ENCODE data around the gene CRISPLD2.
A peak's percentile ranks its signal among the peaks of the same experiment; 100 is the strongest.
"Not testable (repeated sequence)": the region's sequence is repeated elsewhere in the genome, so short reads cannot be mapped to it uniquely, and the experiment has no call there.

CRISPLD2 gene

GRCh38 chr16:84933774-84934631 is 114.2 kb downstream of the CRISPLD2 start:
- no peak for DNase-seq

DNA sequence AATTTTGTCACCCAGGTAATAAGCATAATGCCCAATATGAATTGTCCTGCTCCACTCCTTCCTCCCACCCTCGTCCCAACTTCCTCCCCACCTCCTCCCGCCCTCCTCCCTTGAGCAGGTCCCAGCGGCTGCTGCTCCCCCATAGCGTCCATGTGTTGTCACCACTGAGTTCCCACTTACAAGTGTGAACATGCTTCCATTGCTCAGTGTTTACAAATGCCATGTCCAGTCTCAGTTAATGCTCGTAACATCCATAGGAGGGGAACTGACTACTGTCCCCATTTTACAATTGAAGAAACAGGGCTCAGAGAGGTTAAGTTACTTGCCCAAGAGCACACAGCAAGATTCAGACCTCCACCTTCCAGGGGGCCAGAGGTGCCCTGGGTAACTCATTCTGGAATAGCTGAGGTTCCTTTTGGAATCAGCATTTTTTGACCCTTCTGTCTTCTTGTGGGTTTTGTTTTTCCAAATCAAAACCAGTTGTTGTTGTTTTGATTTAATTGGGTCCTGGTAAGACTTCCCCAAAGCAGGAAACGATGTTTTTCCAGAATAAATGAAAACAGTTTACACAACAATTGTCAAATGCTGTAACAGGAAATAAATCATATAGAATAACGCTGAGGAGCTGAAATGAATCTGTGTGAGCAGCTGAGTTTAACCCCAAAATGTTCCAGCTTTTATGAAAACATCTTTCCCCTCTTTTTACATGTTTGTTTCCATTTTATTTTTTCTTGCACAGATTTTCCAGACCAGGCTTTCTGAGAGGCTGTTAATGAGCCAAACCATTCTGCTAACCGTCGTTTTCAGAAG is 117.6 kb downstream of the CRISPLD2 start:
- no peak for DNase-seq

DNA sequence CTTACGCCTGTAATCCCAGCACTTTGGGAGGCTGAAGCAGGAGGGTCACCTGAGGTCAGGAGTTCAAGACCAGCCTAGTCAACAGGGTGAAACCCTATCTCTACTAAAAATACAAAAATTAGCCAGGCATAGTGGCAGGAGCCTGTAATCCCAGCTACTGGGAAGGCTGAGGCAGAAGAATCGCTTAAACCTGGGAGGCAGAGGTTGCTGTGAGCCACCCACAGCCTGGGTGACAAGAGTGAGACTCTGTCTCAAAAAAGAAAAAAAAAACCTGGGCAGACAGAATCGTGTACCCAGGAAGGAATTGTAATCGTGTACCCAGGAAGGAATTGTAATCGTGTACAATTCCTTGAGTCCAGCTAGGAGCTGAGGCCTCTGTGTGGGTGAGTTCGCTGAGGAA is 118.8 kb downstream of the CRISPLD2 start:
- DNase-seq, result not testable (repeated sequence)

DNA sequence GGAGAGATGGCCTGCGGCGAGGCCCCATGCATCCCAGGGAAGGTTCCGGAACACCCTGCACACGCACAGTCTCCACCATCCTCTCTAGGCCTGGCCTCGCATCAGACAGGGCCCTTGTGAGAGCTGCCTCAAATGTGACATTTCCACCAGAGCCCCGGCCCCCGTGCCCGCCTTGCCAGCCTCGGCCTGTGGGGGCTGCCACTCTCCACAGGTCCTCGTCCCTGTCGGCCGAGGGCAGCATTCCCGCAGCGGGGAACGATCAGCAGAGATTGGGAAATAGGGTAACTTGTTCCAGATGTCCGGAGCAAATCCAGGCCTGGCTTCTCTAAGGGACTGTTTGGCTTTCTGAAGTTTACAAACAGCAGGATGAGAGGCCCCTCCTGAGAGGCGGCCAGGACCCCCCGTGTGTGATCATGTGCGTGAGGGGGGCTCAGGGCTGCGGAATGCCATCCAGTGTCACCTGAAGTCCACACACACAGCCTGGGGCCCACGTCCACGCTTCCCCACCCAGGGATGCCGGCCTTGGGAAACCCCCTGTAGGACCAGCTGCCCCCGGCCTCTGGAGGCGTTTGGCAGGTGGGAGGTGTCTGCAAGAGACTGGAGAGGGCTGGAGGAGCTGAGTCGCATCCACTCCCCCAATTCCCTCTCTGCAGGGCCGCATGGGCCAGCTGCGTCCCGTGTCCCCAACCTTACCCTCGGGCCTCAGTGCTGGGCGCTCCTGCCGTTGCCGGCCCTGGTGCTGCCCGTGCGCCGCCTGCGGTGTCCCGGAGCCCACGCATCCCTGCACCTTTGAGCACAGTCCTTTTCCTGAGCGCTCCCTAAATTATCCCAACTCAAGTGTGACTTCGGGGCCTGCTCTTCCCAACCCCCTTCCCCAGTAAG is 121.1 kb downstream of the CRISPLD2 start:
- no peak for DNase-seq

- no peak for DNase-seq
Observed at GRCh38 chr16:84941921-84942320, 122.1 kb downstream of the CRISPLD2 start.

DNA sequence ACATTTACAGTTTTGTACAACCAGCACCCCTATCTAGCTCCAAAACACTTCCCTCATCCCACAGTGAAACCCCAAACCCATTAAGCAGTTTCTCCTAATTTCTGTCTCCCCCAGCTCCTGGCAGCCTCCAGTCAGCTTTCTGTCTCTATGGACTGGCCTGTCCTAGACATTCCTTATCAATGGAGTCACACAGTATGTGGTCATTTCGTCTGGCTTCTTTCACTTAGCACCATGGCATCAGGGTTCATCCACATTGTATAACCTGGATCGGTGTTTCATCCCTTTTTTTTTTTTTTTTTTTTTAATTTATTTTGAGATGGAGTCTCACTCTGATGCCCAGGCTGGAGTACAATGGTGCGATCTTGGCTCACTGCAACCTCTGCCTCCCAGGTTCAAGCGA is 123.0 kb downstream of the CRISPLD2 start:
- no peak for DNase-seq

DNA sequence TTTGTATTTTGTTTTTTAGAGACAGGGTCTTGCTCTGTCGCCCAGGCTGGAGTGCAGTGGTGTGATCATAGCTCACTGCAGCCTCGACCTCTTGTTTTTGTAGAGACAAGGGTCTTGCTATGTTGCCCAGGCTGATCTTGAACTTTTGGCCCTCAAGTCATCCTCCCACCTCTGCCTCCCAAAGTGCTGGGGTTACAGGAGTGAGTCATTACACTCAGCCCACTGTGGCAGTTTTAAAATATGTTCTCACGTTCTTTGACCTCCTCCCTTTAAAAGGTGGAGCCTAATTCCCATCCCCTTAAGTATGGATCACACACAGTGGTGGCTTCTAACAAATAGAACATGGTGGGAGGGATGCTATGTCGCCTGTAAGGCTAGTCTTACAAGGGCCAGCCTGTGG is 123.8 kb downstream of the CRISPLD2 start:
- no peak for DNase-seq

DNA sequence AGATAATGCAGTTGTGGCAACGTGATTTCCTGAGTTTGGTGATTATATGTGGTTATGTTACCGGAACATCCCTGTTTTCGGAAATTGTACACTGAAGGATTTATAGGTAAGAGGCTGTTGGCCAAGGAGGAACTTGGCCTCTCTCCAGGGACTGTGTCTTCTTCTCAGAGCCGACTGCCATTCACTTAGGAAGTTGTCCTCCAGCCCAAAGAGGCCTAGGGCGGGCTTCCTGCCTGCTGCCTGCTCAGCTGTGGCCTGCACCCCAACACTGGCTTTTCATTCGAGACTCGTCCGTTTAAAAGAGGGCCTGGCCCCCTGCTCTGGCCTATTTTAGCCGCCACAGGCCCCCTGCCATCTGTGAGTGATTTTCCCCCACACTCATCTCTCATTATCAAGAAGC is 127.2 kb downstream of the CRISPLD2 start:
- no peak for DNase-seq

DNA sequence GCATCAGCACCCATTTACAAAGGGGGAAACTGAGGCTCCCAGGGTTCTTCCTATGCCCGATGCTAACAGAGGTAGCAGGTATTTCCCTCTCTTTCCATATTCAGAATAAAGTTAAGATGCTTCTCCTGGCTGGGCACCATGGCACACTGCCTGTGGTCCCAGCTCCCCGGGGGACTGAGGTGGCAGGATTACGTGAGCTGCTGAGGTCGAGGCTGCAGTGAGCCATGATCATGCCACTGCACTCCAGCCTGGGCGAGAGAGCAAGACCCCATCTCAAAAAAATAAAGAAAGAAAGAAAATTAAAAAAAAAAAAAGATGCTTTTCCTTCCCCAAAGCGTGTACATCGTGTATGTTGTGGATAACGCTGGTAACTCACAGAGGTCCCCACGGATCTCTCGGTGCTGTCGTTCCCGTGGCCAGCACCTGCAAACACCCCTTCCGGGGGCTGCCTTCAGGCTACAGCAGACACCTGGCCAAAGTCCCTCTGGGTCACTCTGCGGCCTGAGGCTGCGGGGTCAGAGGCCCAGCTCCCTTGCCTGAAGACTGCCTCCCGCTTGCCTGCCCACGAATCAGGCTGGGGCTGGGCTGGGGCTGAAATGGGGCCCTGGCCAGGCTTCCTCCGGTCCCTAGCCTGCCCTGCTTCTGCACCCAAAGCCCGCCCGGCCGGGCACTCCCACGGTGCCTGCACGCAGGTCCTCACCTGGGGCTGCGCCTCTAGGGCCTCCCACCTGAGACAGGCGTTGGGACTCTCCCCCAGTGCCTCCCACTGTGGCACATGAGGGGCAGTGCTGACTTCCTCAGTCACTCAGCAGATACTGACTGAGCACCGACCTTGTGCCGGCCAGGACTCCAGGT is 128.4 kb downstream of the CRISPLD2 start:
- DNase-seq, result no peak

- DNase-seq, result no peak
Observed at GRCh38 chr16:84948851-84949610, 129.2 kb downstream of the CRISPLD2 start.

DNA sequence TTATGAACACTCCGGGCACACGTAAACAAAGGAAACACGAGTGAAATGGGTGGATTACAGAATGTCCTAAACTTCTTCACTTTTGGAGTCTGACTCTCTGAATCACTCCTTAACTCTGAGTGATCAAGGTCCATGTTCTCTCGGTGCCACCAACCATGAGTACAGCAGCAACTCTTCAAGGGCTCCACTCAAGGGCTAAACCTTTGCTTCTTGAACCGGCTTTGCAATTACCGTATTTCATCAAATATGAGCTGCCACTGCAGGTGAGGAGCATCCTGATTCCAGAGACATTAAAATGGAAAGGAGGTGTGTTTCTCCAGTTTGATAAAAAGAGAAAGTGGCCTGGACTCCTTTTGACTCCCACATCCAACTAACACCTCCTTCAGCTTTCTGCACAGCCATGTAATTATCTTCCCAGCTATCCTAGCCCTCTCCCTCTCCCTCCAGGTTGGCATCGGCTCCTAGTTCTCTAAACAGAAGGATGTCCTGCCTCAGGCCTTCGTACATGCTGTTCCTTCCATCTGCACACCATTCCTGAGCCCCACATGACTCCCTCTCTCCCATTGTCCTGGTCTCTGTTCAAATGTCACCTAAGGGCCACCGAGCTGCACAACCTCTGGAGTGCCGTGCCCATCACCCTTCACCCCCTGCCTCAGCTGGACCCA is 130.1 kb downstream of the CRISPLD2 start:
- no peak for DNase-seq

GRCh38 chr16:84950906-84951305 is 131.1 kb downstream of the CRISPLD2 start:
- DNase-seq, result peak; percentile 46

DNA sequence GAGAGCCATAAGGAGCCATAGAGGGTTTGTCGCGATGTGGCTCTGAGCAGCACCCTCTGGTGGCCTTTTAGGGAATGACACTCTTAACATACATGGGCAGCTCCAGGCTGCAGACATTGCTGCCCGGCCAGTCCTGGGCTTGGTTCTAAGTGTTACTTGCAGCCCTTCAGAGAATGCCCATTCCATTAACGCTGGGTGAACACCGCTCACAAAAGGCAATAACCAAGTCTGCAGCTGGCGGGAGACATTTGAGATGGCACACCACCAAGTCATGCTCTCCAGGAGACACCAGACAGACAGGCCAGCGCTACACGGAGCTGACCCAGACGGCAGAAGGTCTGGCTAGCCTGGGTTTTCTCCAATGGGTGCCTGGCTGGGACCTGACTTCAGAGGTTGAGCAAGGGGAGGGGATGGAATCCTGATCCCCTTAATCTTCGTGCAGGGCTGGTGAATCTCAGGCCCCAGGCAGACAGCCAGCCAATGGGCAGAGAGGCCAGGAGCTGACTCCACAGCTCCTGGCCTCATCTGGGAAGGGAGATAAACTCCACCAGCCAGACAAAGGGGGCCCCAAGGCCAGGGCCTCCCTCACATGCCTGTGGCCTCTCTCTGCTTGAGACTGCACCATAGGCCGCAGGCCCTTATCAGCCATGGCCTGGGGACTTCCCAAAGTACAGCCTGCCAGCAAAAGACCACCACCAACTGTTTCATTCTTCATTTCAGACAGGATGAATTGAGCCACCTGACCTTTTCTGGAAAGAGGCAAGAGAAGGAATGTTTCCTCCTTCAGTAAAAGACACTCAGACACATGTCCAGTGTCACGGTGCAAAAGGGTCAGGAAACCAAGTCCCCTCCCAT is 132.8 kb downstream of the CRISPLD2 start:
- peak; percentile 82 for DNase-seq

DNA sequence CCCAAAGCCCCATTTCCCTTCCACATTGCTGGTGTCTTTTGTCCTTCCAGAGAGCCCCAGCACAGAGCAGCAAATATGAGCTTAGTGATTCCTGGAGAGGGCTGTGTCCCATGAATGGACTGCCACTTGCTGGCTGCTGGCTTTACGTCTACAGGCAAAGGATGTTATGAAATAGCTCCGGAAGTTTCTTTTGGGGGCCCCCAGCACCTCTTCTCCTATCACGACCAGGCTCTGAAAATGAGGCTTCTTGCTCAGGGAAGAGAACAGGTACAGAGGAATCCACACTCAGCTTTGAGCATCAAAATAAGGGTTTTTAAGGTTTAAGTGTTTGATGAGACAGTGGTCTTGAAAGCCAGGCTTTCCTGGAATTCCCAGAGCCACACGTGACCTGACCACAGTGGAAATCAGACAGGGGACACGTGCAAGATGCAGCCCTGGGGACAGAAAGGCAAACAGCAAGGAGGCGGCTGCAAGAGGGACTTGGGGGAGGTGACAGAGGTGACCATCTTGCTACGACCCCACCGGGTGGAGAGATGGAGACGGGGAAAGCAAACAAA is 133.5 kb downstream of the CRISPLD2 start:
- no peak for DNase-seq

DNA sequence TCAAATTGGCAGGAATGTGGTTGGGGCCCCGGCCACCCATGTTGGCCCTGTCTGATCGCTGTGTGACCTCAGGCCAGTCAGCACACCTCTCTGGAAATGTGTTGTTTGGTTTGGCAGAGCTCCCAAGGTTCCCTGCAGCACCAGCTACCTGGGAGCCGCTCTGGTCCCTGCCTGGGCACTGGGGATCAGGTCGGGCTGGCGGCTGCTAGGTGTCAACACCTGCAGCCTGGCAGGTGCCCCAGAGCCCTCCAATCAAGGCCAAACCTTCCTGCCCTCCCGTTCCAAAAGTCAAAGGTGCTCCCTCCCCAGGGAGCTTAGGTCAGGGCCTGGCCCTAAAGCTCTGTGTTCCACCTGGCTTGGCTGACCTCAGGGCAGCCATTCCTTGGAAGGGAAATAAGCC is 135.6 kb downstream of the CRISPLD2 start:
- no peak for DNase-seq

- no peak for DNase-seq
Observed at GRCh38 chr16:84957192-84957591, 137.4 kb downstream of the CRISPLD2 start.

- no peak for DNase-seq
Observed at GRCh38 chr16:84957792-84958191, 138.0 kb downstream of the CRISPLD2 start.
